22Rv1 (cell line): ENCODE measurements around the gene HOXC10.

Source experiments
- H3K27ac ChIP-seq: fragments of 450-650 bp; 2 replicates; pipeline ENCODE4 v1.5.1; 2017
- CTCF ChIP-seq: fragments of 450-650 bp; IDR thresholded peaks from 2 replicates; pipeline ENCODE4 v1.5.1; 2017; ENCODE audit warnings: mild to moderate bottlenecking
- ZFX ChIP-seq: fragments of 450-650 bp; IDR thresholded peaks from 2 replicates; pipeline ENCODE4 v1.6.1; 2017; ENCODE audit warnings: antibody characterized with exemption, borderline replicate concordance

Gene HOXC10

GRCh38 chr12:53944907-53945847, 39.8 kb upstream of the HOXC10 start:
- TF ChIP-seq ZFX = no peak
- no peak for TF ChIP-seq CTCF
- H3K27ac ChIP-seq = no peak overlapping the region

- no peak overlapping the region for H3K27ac ChIP-seq
- no peak for TF ChIP-seq CTCF
- TF ChIP-seq ZFX = no peak
Measured at GRCh38 chr12:53947743-53948142, 37.2 kb upstream of the HOXC10 start.

- TF ChIP-seq ZFX (no peak), CTCF (no peak; the same call in 1 of the 2 replicates)
- peak overlapping the region; percentile 66 for H3K27ac ChIP-seq
Measured at GRCh38 chr12:53948650-53949593, 36.0 kb upstream of the HOXC10 start.

- peak overlapping the region; percentile 66 for H3K27ac ChIP-seq
- no peak for TF ChIP-seq ZFX
- TF ChIP-seq CTCF = no peak
Measured at GRCh38 chr12:53949631-53950436, 35.1 kb upstream of the HOXC10 start.

- no peak for TF ChIP-seq ZFX
- TF ChIP-seq CTCF = peak; percentile 79
- H3K27ac ChIP-seq = peak overlapping the region; percentile 66
Measured at GRCh38 chr12:53950437-53950773, 34.5 kb upstream of the HOXC10 start.

- TF ChIP-seq ZFX (no peak), CTCF (no peak)
- peak overlapping the region; percentile 66 for H3K27ac ChIP-seq
Measured at GRCh38 chr12:53950789-53951576, 34.0 kb upstream of the HOXC10 start.
